ENCODE data around the gene BABAM1.

GRCh38 chr19:17260842-17261325 is 6.4 kb upstream of the BABAM1 start:
- TF ChIP-seq, protein P1, sequence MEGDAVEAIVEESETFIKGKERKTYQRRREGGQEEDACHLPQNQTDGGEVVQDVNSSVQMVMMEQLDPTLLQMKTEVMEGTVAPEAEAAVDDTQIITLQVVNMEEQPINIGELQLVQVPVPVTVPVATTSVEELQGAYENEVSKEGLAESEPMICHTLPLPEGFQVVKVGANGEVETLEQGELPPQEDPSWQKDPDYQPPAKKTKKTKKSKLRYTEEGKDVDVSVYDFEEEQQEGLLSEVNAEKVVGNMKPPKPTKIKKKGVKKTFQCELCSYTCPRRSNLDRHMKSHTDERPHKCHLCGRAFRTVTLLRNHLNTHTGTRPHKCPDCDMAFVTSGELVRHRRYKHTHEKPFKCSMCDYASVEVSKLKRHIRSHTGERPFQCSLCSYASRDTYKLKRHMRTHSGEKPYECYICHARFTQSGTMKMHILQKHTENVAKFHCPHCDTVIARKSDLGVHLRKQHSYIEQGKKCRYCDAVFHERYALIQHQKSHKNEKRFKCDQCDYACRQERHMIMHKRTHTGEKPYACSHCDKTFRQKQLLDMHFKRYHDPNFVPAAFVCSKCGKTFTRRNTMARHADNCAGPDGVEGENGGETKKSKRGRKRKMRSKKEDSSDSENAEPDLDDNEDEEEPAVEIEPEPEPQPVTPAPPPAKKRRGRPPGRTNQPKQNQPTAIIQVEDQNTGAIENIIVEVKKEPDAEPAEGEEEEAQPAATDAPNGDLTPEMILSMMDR (IDR thresholded peaks at IDR 0.05) = peak; percentile 86 to 94 (median 90)
- no peak for TF ChIP-seq EP300 (IDR thresholded peaks at IDR 0.05)

Measured in upper lobe of left lung (tissue), 4 donors.